HFFc6 (cell line): ENCODE measurements around the gene UBP1. TPM values are rescaled to one million over a fixed set of nuclear protein-coding genes. Genes with fewer than 3 reads are reported as not detected.

ENCODE experiments used
- DNase-seq: peaks from one replicate; pipeline ENCODE4 v3.0.0-alpha.2; 2018
- H3K27ac Mint-ChIP-seq: 2 replicates; pipeline ENCODE4 v1.8.0; 2020; ENCODE audit warnings: mild to moderate bottlenecking, mixed read lengths
- H3K27me3 Mint-ChIP-seq: 2 replicates; pipeline ENCODE4 v1.8.0; 2021; ENCODE audit warnings: mild to moderate bottlenecking, moderate library complexity, mixed read lengths; ENCODE audit not compliant: insufficient read depth
- H3K36me3 Mint-ChIP-seq: 2 replicates; pipeline ENCODE4 v1.8.0; 2021; ENCODE audit warnings: low read depth, mixed read lengths
- H3K4me1 Mint-ChIP-seq: 2 replicates; pipeline ENCODE4 v1.8.0; 2020; ENCODE audit warnings: low read depth, mixed read lengths
- H3K4me3 Mint-ChIP-seq: 2 replicates; pipeline ENCODE4 v1.8.0; 2020; ENCODE audit warnings: mild to moderate bottlenecking, moderate library complexity, mixed read lengths
- H3K9me3 Mint-ChIP-seq: 2 replicates; pipeline ENCODE4 v1.8.0; 2020; ENCODE audit warnings: mild to moderate bottlenecking, mixed read lengths
- CTCF ChIP-seq: fragments of 200-600 bp; sonication (generic); IDR thresholded peaks from 2 replicates; pipeline ENCODE4 v1.5.0; 2021; ENCODE audit warnings: antibody characterized with exemption, mild to moderate bottlenecking
- total RNA-seq, 6 experiments: library from RNA; stranded (reverse); fragmentation: NEBNext Ultra II Directional; extraction: Animal tissue kit (Norgen Biotek cat#: 25700); gene quantifications; 2 replicates in 1 of 6; 3 replicates in 5 of 6; pipeline ENCODE4 v1.2.3, GENCODE V29; 2021

The UBP1 gene
- total RNA-seq, 6 experiments from 2014 or later: 62.0 to 69.0 (median 64.0) TPM

- Mint-ChIP-seq H3K27ac (peak overlapping the region; percentile 33), H3K27me3 (peaks cover 4% of the 10 kb centered on the region), H3K9me3 (no peaks in the 10 kb centered on the region), H3K4me1 (peaks cover 58% of the 10 kb centered on the region), H3K4me3 (no peak overlapping the region), H3K36me3 (peaks cover 71% of the 10 kb centered on the region)
- DNase-seq: no peak
- TF ChIP-seq CTCF: no peak
These were observed 45.7 kb downstream of the UBP1 start for GRCh38 chr3:33394403-33395054.

GRCh38 chr3:33392703-33393125, 47.5 kb downstream of the UBP1 start:
- Mint-ChIP-seq H3K27me3 (peaks cover 4% of the 10 kb centered on the region), H3K36me3 (peaks cover 72% of the 10 kb centered on the region), H3K27ac (peak overlapping the region; percentile 94), H3K4me1 (peaks cover 73% of the 10 kb centered on the region), H3K9me3 (no peaks in the 10 kb centered on the region), H3K4me3 (peak overlapping the region; percentile 77)
- TF ChIP-seq CTCF: no peak
- peak; percentile 95 for DNase-seq

GRCh38 chr3:33392144-33392543, 48.1 kb downstream of the UBP1 start:
- Mint-ChIP-seq H3K36me3 (peaks cover 67% of the 10 kb centered on the region), H3K27me3 (peaks cover 4% of the 10 kb centered on the region), H3K4me3 (peak overlapping the region; percentile 68), H3K9me3 (no peaks in the 10 kb centered on the region), H3K27ac (peak overlapping the region; percentile 94), H3K4me1 (peaks cover 73% of the 10 kb centered on the region)
- no peak for DNase-seq
- no peak for TF ChIP-seq CTCF

DNA sequence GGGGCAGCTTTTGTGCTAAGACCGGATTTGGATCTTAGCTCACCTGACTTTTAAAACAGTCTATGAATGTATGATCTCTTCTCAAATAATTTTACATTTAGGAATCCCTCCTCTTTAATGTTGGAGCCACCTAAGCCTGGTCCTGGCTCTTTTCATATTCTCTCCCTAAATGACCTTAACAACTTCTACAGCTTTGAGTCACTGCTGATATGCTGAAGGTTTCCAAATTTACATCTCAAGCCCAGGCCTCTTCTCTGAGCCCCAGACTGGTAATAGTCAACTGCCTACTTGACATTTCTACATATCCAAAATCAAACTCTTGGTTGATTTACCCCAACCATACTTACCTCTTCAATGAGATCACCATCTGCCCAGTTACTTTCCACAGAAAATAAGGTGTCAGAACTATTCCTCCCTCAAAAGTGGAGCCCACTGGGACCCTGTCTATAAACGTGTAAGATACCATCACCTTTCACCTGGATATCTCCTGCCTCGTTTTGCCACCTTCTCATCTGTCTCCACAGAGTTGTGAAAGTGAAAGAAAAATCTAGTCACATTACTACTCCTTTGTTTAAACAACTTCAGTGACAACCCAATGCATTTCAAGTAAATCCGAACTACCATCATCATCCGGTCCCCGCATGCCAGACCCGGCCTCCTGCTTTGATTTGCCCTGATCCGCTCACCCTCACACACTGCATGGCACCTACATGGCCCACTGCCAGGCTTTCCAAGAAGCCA, 48.8 kb downstream of the UBP1 start:
- H3K9me3 Mint-ChIP-seq: no peaks in the 10 kb centered on the region
- peak overlapping the region; percentile 94 for H3K27ac Mint-ChIP-seq
- peaks cover 79% of the 10 kb centered on the region for H3K4me1 Mint-ChIP-seq
- H3K36me3 Mint-ChIP-seq: peaks cover 67% of the 10 kb centered on the region
- no peak for DNase-seq
- H3K27me3 Mint-ChIP-seq: peaks cover 4% of the 10 kb centered on the region
- H3K4me3 Mint-ChIP-seq: peak overlapping the region; percentile 15; the same call in 1 of the 2 replicates
- no peak for TF ChIP-seq CTCF

- TF ChIP-seq CTCF: no peak
- Mint-ChIP-seq H3K27me3 (peaks cover 4% of the 10 kb centered on the region), H3K4me1 (peaks cover 79% of the 10 kb centered on the region), H3K36me3 (peaks cover 60% of the 10 kb centered on the region), H3K4me3 (no peak overlapping the region), H3K27ac (0 out of 2 replicates have a peak overlapping the region, but pooled peaks have one; percentile 2), H3K9me3 (no peaks in the 10 kb centered on the region)
- no peak for DNase-seq
These were observed 50.3 kb downstream of the UBP1 start for GRCh38 chr3:33389908-33390307.
